Astrocyte of the cerebellum (primary cell): ENCODE measurements around the gene ICAM3.

ENCODE experiments used
- DNase-seq: peaks from one replicate; pipeline ENCODE4 v3.0.0-alpha.2; 2011; ENCODE audit warnings: low read depth
- H3K4me3 ChIP-seq: 2 replicates; pipeline ENCODE4 v1.5.1; 2011; ENCODE audit warnings: mild to moderate bottlenecking, low read depth, low read length, moderate library complexity
- CTCF ChIP-seq: IDR thresholded peaks from 2 replicates; pipeline ENCODE4 v1.5.1; 2012; ENCODE audit warnings: low read length, low read depth, moderate library complexity, mild to moderate bottlenecking; ENCODE audit errors: missing control alignments
- in situ Hi-C: cut with HindIII; loops from 2 replicates; pipeline ENCODE4 v1.10.0; 2017; ENCODE audit warnings: low sequenced_read_pairs

The ICAM3 gene

GRCh38 chr19:10295305-10295846 is 44.0 kb downstream of the ICAM3 start:
- DNase-seq, result no peak
- in situ Hi-C loops, result no loop called here
- no peak overlapping the region for H3K4me3 ChIP-seq
- TF ChIP-seq CTCF, result no peak

GRCh38 chr19:10294368-10294697 is 45.1 kb downstream of the ICAM3 start:
- in situ Hi-C loops, result no loop called here
- H3K4me3 ChIP-seq, result no peak overlapping the region
- DNase-seq, result no peak
- no peak for TF ChIP-seq CTCF

- DNase-seq, result no peak
- TF ChIP-seq CTCF, result no peak
- in situ Hi-C loops, result no loop called here
- no peak overlapping the region for H3K4me3 ChIP-seq
Measured at GRCh38 chr19:10293637-10294367, 45.6 kb downstream of the ICAM3 start.

- in situ Hi-C loops, result no loop called here
- DNase-seq, result no peak
- no peak for TF ChIP-seq CTCF
- H3K4me3 ChIP-seq, result no peak overlapping the region
Measured at GRCh38 chr19:10292789-10293636, 46.4 kb downstream of the ICAM3 start.

GRCh38 chr19:10292206-10292788 is 47.1 kb downstream of the ICAM3 start:
- in situ Hi-C loops, result no loop called here
- H3K4me3 ChIP-seq, result peak overlapping the region; percentile 29
- TF ChIP-seq CTCF, result no peak
- DNase-seq, result no peak

GRCh38 chr19:10291554-10292205 is 47.7 kb downstream of the ICAM3 start:
- peak overlapping the region; percentile 29 for H3K4me3 ChIP-seq
- in situ Hi-C loops, result no loop called here
- DNase-seq, result no peak
- TF ChIP-seq CTCF, result no peak
